OCI-LY1 (cell line): Measurements from ENCODE around the gene KLHL29.

Experiments used
- EZH2 ChIP-seq: fragments of 200-600 bp; sonication (generic), shearing (Covaris generic); IDR thresholded peaks from 2 replicates; pipeline ENCODE4 v1.8.0; 2017; ENCODE audit warnings: borderline replicate concordance, mixed run types, mild to moderate bottlenecking, antibody characterized with exemption, low read length, moderate library complexity, mixed read lengths
- TF ChIP-seq, protein P1 (sequence below): fragments of 200-600 bp; sonication (generic), shearing (Covaris generic); IDR thresholded peaks from 2 replicates; pipeline ENCODE4 v1.5.1; 2017; ENCODE audit warnings: mild to moderate bottlenecking, antibody characterized with exemption, low read length, moderate library complexity, mixed read lengths

DNA sequence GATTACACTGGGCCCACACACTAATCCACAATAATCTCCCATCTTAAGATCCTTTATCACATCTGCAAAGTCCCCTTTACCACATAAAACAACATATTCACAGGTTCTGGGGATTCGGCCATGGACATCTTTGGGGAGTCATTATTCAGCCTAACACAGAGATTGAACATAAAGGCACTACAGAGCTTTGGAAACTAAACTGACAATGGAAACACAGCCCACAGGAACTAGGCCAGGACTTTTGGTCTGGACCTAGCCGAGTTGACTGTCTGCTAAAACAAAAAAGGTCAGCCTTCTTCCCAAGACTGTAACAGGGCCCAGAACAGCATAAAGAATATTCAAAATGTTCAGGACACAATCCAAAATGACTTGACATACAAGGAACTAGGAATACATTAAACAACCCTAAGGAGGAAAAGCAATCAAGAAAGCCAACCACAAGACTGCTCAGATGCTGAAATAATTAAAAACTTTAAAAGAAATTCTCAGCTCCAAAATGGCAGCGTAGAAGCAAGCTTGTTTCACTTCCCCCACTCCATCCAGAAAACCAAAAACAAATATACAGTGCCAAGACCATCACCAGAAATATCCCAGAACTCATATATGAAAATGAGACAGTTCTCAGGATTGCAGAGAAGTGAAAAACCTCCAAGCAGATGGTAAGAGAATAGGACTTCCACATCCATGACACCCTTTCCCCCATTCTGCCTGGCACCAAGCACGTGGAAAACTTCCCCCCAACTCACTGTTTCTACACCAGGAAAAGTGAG is 334.1 kb downstream of the KLHL29 start:
- TF ChIP-seq, protein P1, sequence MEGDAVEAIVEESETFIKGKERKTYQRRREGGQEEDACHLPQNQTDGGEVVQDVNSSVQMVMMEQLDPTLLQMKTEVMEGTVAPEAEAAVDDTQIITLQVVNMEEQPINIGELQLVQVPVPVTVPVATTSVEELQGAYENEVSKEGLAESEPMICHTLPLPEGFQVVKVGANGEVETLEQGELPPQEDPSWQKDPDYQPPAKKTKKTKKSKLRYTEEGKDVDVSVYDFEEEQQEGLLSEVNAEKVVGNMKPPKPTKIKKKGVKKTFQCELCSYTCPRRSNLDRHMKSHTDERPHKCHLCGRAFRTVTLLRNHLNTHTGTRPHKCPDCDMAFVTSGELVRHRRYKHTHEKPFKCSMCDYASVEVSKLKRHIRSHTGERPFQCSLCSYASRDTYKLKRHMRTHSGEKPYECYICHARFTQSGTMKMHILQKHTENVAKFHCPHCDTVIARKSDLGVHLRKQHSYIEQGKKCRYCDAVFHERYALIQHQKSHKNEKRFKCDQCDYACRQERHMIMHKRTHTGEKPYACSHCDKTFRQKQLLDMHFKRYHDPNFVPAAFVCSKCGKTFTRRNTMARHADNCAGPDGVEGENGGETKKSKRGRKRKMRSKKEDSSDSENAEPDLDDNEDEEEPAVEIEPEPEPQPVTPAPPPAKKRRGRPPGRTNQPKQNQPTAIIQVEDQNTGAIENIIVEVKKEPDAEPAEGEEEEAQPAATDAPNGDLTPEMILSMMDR, result no peak
- no peak for TF ChIP-seq EZH2
